ENCODE results near the gene ADCY6. TPM values are rescaled to one million over a fixed set of nuclear protein-coding genes. Genes with fewer than 3 reads are reported as not detected.

Gene ADCY6
- total RNA-seq, 1 experiment from 2014 or later: 19.0 TPM

DNA sequence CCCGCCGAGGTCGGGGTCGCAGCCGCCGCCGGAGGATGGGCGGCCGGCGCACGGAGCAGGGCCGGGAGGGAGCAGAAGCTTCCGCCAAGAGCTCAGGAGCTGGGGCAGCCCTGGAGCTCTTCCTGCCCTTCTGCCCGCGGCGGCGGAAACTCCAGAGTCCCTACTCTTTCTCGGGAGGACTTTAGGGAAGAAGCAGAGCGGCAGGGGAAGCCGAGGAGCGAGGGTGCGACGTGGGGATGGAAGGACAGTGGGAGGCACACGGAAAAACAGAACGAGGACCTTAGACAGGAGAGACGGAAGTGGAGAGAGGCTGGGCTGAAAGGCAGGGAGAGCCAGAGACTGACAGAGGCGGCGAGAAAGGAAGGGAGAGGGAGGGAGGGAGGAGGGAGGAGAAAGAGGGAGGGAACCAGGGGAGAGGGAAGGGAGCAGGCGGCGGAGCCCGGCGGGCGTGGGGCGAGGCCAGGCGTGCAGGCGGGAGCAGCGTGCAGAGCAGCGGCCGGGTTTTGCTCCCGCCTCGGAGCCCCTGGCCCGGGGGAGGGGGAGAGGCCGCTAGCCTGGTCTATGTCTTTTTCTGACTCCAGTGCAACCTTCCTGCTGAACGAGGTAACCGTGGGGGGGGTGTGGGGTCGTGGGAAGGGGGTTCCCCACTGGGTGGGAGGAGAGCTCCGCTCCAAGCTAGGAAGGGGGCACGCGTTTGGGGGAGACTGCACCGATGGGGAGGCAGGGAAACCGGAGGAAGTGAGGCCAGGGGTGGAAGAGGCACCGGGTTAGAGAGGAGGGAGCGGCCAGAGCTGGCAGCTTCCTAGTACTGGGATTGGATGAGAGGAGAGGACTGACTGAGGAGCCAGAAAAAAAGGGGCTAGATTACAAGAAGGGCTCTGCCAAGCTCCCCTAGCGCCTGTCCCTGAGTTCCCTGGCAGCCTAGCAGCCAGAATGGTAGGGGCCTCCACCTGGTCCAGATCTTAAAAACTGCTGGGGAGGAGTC, 26.5 kb upstream of the ADCY6 start:
- no peaks in the 10 kb centered on the region for H3K9me2 ChIP-seq (replicated peaks; ENCODE audit: low read length)
- peaks cover 36% of the 10 kb centered on the region for H3K4me1 ChIP-seq (ENCODE audit: insufficient read depth, low read length)
- peak overlapping the region; percentile 69 for H3K9ac ChIP-seq (ENCODE audit: low read length)
- peak overlapping the region; percentile 95 for H3K4me2 ChIP-seq (ENCODE audit: low read length)
- H3K36me3 ChIP-seq (ENCODE audit: low read depth, low read length): no peaks in the 10 kb centered on the region
- intact Hi-C loops (cut with micrococcal nuclease): no loop called here
- no peaks in the 10 kb centered on the region for H3K9me3 ChIP-seq (ENCODE audit: low read length)
- TF ChIP-seq, protein P1, sequence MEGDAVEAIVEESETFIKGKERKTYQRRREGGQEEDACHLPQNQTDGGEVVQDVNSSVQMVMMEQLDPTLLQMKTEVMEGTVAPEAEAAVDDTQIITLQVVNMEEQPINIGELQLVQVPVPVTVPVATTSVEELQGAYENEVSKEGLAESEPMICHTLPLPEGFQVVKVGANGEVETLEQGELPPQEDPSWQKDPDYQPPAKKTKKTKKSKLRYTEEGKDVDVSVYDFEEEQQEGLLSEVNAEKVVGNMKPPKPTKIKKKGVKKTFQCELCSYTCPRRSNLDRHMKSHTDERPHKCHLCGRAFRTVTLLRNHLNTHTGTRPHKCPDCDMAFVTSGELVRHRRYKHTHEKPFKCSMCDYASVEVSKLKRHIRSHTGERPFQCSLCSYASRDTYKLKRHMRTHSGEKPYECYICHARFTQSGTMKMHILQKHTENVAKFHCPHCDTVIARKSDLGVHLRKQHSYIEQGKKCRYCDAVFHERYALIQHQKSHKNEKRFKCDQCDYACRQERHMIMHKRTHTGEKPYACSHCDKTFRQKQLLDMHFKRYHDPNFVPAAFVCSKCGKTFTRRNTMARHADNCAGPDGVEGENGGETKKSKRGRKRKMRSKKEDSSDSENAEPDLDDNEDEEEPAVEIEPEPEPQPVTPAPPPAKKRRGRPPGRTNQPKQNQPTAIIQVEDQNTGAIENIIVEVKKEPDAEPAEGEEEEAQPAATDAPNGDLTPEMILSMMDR (conservative IDR thresholded peaks at IDR 0.05; ENCODE audit: low read depth, low read length): no peak
- TF ChIP-seq EZH2phosphoT487 (IDR thresholded peaks at IDR 0.05; ENCODE audit: borderline replicate concordance, low read length): no peak
- H4K20me1 ChIP-seq (ENCODE audit: low read length): no peaks in the 10 kb centered on the region
- H3K27me3 ChIP-seq (ENCODE audit: low read length): no peaks in the 10 kb centered on the region
- H3K27ac ChIP-seq (ENCODE audit: low read length): peak overlapping the region; percentile 30; the same call in 1 of the 2 replicates
- ATAC-seq (peak; percentile 65), DNase-seq (peak; percentile 81)
- BruUV-seq (replicated peaks): no TSS peak
- no peaks in the 10 kb centered on the region for H3K79me2 ChIP-seq (ENCODE audit: low read length)
- H2AFZ ChIP-seq (ENCODE audit: low read length): peak overlapping the region; percentile 97
- no peaks in the 10 kb centered on the region for H3F3A ChIP-seq (ENCODE audit: low read length, unreplicated experiment)
- ChIA-PET POLR2A (ENCODE audit: unreplicated experiment) (interaction anchor here (0.6 to 0.7 kb wide), 4 partner anchors 10 to 910 kb away, joined by 3 to 10 read pairs (median 6); partner anchors contain the start of gene ARF3), CTCF (interaction anchor here (0.5 to 1.3 kb wide), 6 partner anchors 12 to 112 kb away, joined by 3 to 5 read pairs (median 3); no protein-coding TSS in a partner anchor)
- H3K4me3 ChIP-seq (ENCODE audit: low read length): peak overlapping the region; percentile 86

DNA sequence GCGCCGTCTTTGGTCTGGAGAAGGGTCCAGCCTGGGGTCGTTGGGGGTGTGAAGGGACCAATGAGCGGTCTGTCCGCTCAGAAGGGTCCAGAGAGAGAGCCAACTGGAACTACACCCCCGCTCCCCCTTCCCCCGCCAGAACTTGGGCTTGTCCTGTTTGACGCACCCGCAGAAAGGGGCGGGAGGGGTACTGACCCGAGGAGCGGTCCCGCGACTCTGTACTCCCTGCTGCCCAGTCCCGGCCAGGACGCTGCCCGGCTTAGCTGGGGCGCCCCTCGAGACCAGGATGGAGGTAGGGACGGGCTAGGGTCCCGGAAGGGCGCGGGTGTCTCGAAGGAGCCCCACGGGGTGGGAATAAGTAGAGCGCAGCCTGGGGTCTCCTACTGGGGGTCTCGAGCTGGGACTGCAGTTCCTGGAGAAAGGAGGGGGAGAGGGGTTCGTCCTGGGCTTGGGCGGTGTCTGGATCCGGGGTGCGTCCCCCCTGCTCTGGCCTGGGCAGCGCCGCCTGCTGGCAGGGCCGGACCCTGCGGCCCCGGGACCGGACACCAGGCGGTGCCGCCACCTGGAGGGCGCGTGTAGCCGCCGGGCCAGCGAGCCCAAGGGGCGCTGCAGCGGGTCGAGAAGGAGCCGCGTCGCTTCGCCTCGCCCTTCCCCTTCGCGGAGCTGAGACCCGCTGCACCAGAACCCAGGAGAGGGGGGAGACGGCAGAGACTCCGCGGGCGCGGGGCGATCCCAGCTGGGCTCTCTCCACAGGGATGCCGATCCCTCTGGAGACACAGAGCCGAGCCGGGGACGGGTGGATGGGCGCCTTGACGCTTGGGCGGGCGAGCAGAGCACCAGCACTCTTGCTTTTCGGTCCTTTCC, 25.6 kb upstream of the ADCY6 start:
- peak overlapping the region; percentile 86 for H3K4me3 ChIP-seq (ENCODE audit: low read length)
- DNase-seq (peak; percentile 82), ATAC-seq (peak; percentile 64)
- ChIA-PET POLR2A (ENCODE audit: unreplicated experiment) (interaction anchor here (0.6 to 0.7 kb wide), 4 partner anchors 9 to 909 kb away, joined by 3 to 10 read pairs (median 6); partner anchors contain the start of gene ARF3), CTCF (interaction anchor here (0.5 to 1.3 kb wide), 4 partner anchors 25 to 67 kb away, joined by 3 to 5 read pairs (median 3); no protein-coding TSS in a partner anchor)
- H3K27me3 ChIP-seq (ENCODE audit: low read length): no peaks in the 10 kb centered on the region
- peaks cover 36% of the 10 kb centered on the region for H3K4me1 ChIP-seq (ENCODE audit: insufficient read depth, low read length)
- H3K9me2 ChIP-seq (replicated peaks; ENCODE audit: low read length): no peaks in the 10 kb centered on the region
- intact Hi-C loops (cut with micrococcal nuclease): no loop called here
- H3K36me3 ChIP-seq (ENCODE audit: low read depth, low read length): no peaks in the 10 kb centered on the region
- no peaks in the 10 kb centered on the region for H3K79me2 ChIP-seq (ENCODE audit: low read length)
- peak overlapping the region; percentile 95 for H3K4me2 ChIP-seq (ENCODE audit: low read length)
- H3K27ac ChIP-seq (ENCODE audit: low read length): peak overlapping the region; percentile 30; the same call in 1 of the 2 replicates
- no peaks in the 10 kb centered on the region for H3F3A ChIP-seq (ENCODE audit: low read length, unreplicated experiment)
- TF ChIP-seq EZH2phosphoT487 (IDR thresholded peaks at IDR 0.05; ENCODE audit: borderline replicate concordance, low read length): no peak
- TF ChIP-seq, protein P1 (conservative IDR thresholded peaks at IDR 0.05; ENCODE audit: low read depth, low read length): peak; percentile 99
- H2AFZ ChIP-seq (ENCODE audit: low read length): peak overlapping the region; percentile 97
- no peaks in the 10 kb centered on the region for H4K20me1 ChIP-seq (ENCODE audit: low read length)
- TSS peak; percentile 41 for BruUV-seq (replicated peaks)
- H3K9ac ChIP-seq (ENCODE audit: low read length): peak overlapping the region; percentile 69
- no peaks in the 10 kb centered on the region for H3K9me3 ChIP-seq (ENCODE audit: low read length)
